Ectodermal cell (in vitro differentiated cells): ENCODE measurements around the gene PRR27.
"Not testable (repeated sequence)": the region's sequence is repeated elsewhere in the genome, so short reads cannot be mapped to it uniquely, and the experiment has no call there.

Experiments
- H3K27ac ChIP-seq: 2 replicates; pipeline ENCODE4 v1.7.0; 2013; ENCODE audit warnings: mild to moderate bottlenecking, low read depth, low read length; ENCODE audit not compliant: insufficient read depth, poor library complexity, severe bottlenecking
- H3K27me3 ChIP-seq: 2 replicates; pipeline ENCODE4 v1.7.0; 2013; ENCODE audit warnings: mild to moderate bottlenecking, low read length; ENCODE audit not compliant: insufficient read depth, control insufficient read depth, poor library complexity, severe bottlenecking
- H3K36me3 ChIP-seq: one replicate; pipeline ENCODE4 v1.7.0; 2013; ENCODE audit warnings: low read length; ENCODE audit not compliant: control insufficient read depth, insufficient read depth
- H3K4me1 ChIP-seq: one replicate; pipeline ENCODE4 v1.7.0; 2013; ENCODE audit warnings: low read length; ENCODE audit not compliant: control insufficient read depth, insufficient read depth
- H3K4me3 ChIP-seq: 2 replicates; pipeline ENCODE4 v1.7.0; 2013; ENCODE audit warnings: low read depth, low read length, control low read depth; ENCODE audit not compliant: insufficient read depth
- H3K9me3 ChIP-seq: 2 replicates; pipeline ENCODE4 v1.7.0; 2013; ENCODE audit warnings: mild to moderate bottlenecking, low read length, moderate library complexity; ENCODE audit not compliant: control insufficient read depth
- WGBS, 2 experiments: methylation state at CpG; one replicate each; pipeline ENCODE4 v1.1.7; 2013; ENCODE audit warnings: missing lambda C conversion rate in 2 of 2; 5-methylcytosine and 5-hydroxymethylcytosine counted together

The PRR27 gene

DNA sequence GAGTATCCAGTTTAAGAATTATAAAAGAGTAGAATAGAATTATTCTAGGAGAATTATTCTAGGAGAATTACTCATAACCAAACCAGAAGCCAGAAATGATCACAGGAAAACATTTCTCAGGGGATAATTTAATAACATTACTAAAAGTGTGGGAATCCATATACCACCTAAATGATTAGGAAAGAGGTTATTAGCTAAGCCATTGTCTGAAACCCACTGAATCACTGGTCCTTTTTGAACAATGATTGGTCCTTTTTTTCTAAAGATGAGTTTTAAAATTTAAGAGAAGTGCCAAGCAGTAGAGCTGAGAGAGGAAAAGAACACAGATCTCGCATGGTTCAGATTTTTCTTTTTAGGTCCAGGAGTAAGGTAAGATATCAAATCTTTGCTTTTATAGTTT, 41.4 kb downstream of the PRR27 start, which contains the start of gene ODAM:
Gene ODAM (plus strand): TSS at position 301 of the 400 bp plus-strand sequence. CDS start 819 bp downstream, outside the sequence.
- H3K9me3 ChIP-seq: no peaks in the 10 kb centered on the region
- no peak within 1 kb of the TSS for H3K27ac ChIP-seq
- H3K27me3 ChIP-seq: no peaks in the 10 kb centered on the region
- 90% methylated on average over 1 of the region's 1 CpG for WGBS, 2 experiments
- no peaks in the 10 kb centered on the region for H3K4me1 ChIP-seq
- no peaks in the 10 kb centered on the region for H3K36me3 ChIP-seq
- H3K4me3 ChIP-seq: no peak within 1 kb of the TSS

DNA sequence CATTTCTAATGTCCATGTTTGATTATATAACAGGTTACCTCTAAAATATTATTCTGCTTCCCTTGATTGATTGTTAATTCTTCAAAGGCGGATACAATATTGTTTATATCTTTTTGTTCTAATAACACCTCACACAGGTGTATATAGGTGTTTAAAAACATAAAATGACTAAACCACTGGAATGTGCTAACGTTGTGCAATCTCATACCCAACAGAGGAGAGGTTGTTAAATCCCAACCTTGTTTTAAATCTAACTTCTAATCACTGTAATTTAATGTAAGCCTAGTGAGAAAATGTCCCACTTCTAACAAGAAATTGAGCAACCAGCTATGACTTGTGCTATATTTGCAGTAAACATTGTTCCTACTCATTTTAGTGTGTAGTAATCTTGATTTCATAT, 42.8 kb downstream of the PRR27 start:
- Histone ChIP-seq H3K4me3 (no peak overlapping the region), H3K27ac (no peak overlapping the region), H3K36me3 (no peaks in the 10 kb centered on the region), H3K27me3 (no peaks in the 10 kb centered on the region), H3K9me3 (no peaks in the 10 kb centered on the region), H3K4me1 (no peaks in the 10 kb centered on the region)
- 100% methylated on average over 1 of the region's 2 CpGs; no CpG with 5 or more reads in 1 of the 2 experiments for WGBS, 2 experiments

DNA sequence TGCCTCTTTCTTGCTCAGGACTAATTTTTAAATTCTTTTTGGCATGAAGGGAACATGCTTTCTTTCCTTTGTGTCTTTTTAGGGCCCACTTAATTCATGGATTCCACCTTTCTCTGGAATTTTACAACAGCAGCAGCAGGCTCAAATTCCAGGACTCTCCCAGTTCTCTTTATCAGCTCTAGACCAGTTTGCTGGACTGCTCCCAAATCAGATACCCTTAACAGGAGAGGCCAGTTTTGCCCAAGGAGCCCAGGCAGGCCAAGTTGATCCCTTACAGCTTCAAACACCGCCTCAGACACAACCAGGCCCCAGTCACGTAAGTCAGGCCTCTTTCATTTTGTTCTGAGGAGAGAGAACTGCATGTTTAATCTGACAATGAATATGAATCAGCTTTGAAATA, 43.8 kb downstream of the PRR27 start:
- no peaks in the 10 kb centered on the region for H3K27me3 ChIP-seq
- no peak overlapping the region for H3K4me3 ChIP-seq
- no peaks in the 10 kb centered on the region for H3K9me3 ChIP-seq
- no peak overlapping the region for H3K27ac ChIP-seq
- H3K36me3 ChIP-seq: no peaks in the 10 kb centered on the region
- 81 to 87% methylated on average over 2 of the region's 2 CpGs for WGBS, 2 experiments
- H3K4me1 ChIP-seq: no peaks in the 10 kb centered on the region

DNA sequence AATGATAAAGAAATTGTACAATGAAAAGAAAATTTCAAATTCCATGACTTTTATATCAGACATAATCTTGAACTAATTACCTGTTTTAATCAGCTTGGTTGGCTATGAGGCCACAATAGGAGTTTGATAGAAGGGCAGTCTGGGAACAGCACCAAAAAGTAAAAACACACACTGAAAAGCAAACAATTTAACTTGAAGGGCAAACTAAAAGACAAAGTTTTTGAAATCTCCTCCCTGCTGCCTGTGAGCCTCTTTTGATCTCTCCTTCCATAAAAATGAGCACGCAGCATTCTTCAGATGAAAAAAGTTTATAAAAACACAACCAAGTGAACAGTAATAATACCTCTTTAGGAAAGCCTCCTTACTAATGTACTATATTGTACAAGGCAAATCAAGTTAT, 49.6 kb downstream of the PRR27 start:
- Histone ChIP-seq H3K4me1 (no peaks in the 10 kb centered on the region), H3K27ac (no peak overlapping the region)

DNA sequence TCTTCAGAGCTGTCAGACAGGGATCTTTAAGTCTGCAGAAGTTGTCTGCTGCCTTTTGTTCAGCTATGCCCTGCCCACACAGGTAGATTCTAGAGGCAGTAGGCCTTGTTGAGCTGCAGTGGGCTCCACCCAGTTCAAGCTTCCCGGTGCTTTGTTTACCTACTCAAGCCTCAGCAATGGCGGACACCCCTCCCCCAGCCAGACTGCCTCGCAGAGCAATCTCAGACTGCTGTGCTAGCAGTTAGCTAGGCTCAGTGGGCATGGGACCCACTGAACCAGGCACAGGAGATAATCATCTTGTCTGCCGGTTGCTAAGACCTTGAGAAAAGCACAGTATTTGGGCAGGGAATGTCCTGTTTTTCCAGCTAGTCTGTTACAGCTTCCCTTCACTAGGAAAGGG, 58.7 kb downstream of the PRR27 start:
- not testable (repeated sequence) for H3K27ac ChIP-seq, H3K4me1 ChIP-seq, H3K27me3 ChIP-seq, H3K36me3 ChIP-seq, H3K9me3 ChIP-seq, H3K4me3 ChIP-seq
- 88 to 90% methylated on average over 4 of the region's 4 CpGs for WGBS, 2 experiments

More for the DNA sequence above, 49.6 kb downstream of the PRR27 start:
- WGBS, 2 experiments: 88 to 95% methylated on average over 1 of the region's 1 CpG
- Histone ChIP-seq H3K36me3 (no peaks in the 10 kb centered on the region), H3K9me3 (no peaks in the 10 kb centered on the region), H3K27me3 (no peaks in the 10 kb centered on the region), H3K4me3 (no peak overlapping the region)
